WERI-Rb-1 (cell line): ENCODE measurements around the gene PPP1R15A.
A peak's percentile ranks its signal among the peaks of the same experiment; 100 is the strongest.
"Not testable (repeated sequence)": the region's sequence is repeated elsewhere in the genome, so short reads cannot be mapped to it uniquely, and the experiment has no call there.

ENCODE experiments used
- DNase-seq: peaks from one replicate; pipeline ENCODE4 v3.0.0-alpha.2; 2020
- H3K27ac ChIP-seq: fragments of 250-450 bp; sonication (Bioruptor Pico); 2 replicates; pipeline ENCODE4 v1.5.1; 2020; ENCODE audit warnings: mild to moderate bottlenecking, moderate library complexity
- H3K27me3 ChIP-seq: fragments of 250-450 bp; sonication (Bioruptor Pico); 2 replicates; pipeline ENCODE4 v1.5.1; 2021; ENCODE audit warnings: mild to moderate bottlenecking, low read depth, moderate library complexity; ENCODE audit not compliant: insufficient read depth, severe bottlenecking
- H3K36me3 ChIP-seq: fragments of 250-450 bp; sonication (Bioruptor Pico); 2 replicates; pipeline ENCODE4 v1.5.1; 2020; ENCODE audit warnings: mild to moderate bottlenecking, moderate library complexity
- H3K4me3 ChIP-seq: 2 replicates; pipeline ENCODE4 v1.5.1; 2011; ENCODE audit warnings: low read depth, mild to moderate bottlenecking, control low read depth, low read length
- H3K9me3 ChIP-seq: fragments of 250-450 bp; sonication (Bioruptor Pico); 2 replicates; pipeline ENCODE4 v1.5.1; 2021; ENCODE audit warnings: mild to moderate bottlenecking, moderate library complexity; ENCODE audit not compliant: severe bottlenecking
- CTCF ChIP-seq: IDR thresholded peaks from 2 replicates; pipeline ENCODE4 v1.5.1; 2011; ENCODE audit warnings: low read depth, mild to moderate bottlenecking, control low read depth, inconsistent platforms, low read length

The PPP1R15A gene

GRCh38 chr19:48910803-48911202, 38.6 kb downstream of the PPP1R15A start:
- H3K27me3 ChIP-seq, result no peaks in the 10 kb centered on the region
- DNase-seq, result no peak
- H3K36me3 ChIP-seq, result peaks cover 58% of the 10 kb centered on the region
- no peak for TF ChIP-seq CTCF
- H3K4me3 ChIP-seq, result no peak overlapping the region
- H3K9me3 ChIP-seq, result no peaks in the 10 kb centered on the region
- no peak overlapping the region for H3K27ac ChIP-seq

- no peak overlapping the region for H3K27ac ChIP-seq
- no peaks in the 10 kb centered on the region for H3K27me3 ChIP-seq
- no peaks in the 10 kb centered on the region for H3K9me3 ChIP-seq
- no peak overlapping the region for H3K4me3 ChIP-seq
- TF ChIP-seq CTCF, result no peak
- H3K36me3 ChIP-seq, result peaks cover 51% of the 10 kb centered on the region
- DNase-seq, result no peak
These were observed 41.1 kb downstream of the PPP1R15A start for GRCh38 chr19:48913114-48913889.

- Histone ChIP-seq H3K36me3 (peaks cover 59% of the 10 kb centered on the region), H3K27me3 (no peaks in the 10 kb centered on the region), H3K27ac (no peak overlapping the region), H3K9me3 (no peaks in the 10 kb centered on the region), H3K4me3 (no peak overlapping the region)
- no peak for TF ChIP-seq CTCF
- no peak for DNase-seq
These were observed 42.0 kb downstream of the PPP1R15A start for GRCh38 chr19:48914181-48914580.

- no peaks in the 10 kb centered on the region for H3K9me3 ChIP-seq
- H3K27me3 ChIP-seq, result no peaks in the 10 kb centered on the region
- DNase-seq, result no peak
- peaks cover 46% of the 10 kb centered on the region for H3K36me3 ChIP-seq
- H3K27ac ChIP-seq, result no peak overlapping the region
- no peak overlapping the region for H3K4me3 ChIP-seq
- TF ChIP-seq CTCF, result no peak
These were observed 43.5 kb downstream of the PPP1R15A start for GRCh38 chr19:48915757-48916156.

GRCh38 chr19:48918071-48918470, 45.9 kb downstream of the PPP1R15A start:
- TF ChIP-seq CTCF, result no peak
- H3K27me3 ChIP-seq, result no peaks in the 10 kb centered on the region
- no peak overlapping the region for H3K4me3 ChIP-seq
- no peaks in the 10 kb centered on the region for H3K9me3 ChIP-seq
- DNase-seq, result no peak
- H3K27ac ChIP-seq, result no peak overlapping the region
- H3K36me3 ChIP-seq, result peaks cover 41% of the 10 kb centered on the region

GRCh38 chr19:48918801-48919247, 46.6 kb downstream of the PPP1R15A start:
- H3K27ac ChIP-seq, result no peak overlapping the region

GRCh38 chr19:48919271-48919670, 47.0 kb downstream of the PPP1R15A start:
- H3K36me3 ChIP-seq, result peaks cover 32% of the 10 kb centered on the region
- H3K27me3 ChIP-seq, H3K27ac ChIP-seq, DNase-seq, H3K9me3 ChIP-seq, H3K4me3 ChIP-seq: not testable (repeated sequence)

More at GRCh38 chr19:48918801-48919247, 46.6 kb downstream of the PPP1R15A start:
- no peak for TF ChIP-seq CTCF
- peak; percentile 45 for DNase-seq
- H3K9me3 ChIP-seq, result no peaks in the 10 kb centered on the region
- no peak overlapping the region for H3K4me3 ChIP-seq
- H3K36me3 ChIP-seq, result peaks cover 35% of the 10 kb centered on the region
- no peaks in the 10 kb centered on the region for H3K27me3 ChIP-seq
